HG03039 (cell line): ENCODE results near the gene KSR1.
"Not testable (repeated sequence)": the region's sequence is repeated elsewhere in the genome, so short reads cannot be mapped to it uniquely, and the experiment has no call there.

Experiments used
- ATAC-seq: cut with Tn5 transposase; IDR thresholded peaks from one replicate; pipeline ENCODE4 v1.9.1; 2021; ENCODE audit warnings: mild to moderate bottlenecking, moderate library complexity; ENCODE audit not compliant: unreplicated experiment

KSR1 gene

DNA sequence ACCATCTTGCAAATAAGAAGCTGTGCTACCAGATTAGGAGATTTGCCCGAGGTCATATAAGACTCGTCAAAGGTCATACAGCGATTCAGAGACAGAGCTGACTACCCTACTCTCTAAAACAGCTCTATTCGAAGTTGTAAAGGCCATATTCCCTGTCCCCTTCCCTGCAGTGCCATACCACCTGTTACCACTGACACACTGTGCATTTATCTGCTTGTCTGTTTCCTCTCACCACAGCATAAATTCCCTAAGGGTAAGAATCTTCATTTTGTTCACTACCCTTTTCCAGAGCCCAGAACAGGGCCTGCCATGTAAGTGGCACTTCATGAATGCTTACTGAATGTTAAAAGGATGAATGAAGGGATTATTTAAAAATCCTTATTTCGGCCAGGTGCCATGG lies 3.4 kb upstream of the KSR1 start:
- no peak for ATAC-seq

DNA sequence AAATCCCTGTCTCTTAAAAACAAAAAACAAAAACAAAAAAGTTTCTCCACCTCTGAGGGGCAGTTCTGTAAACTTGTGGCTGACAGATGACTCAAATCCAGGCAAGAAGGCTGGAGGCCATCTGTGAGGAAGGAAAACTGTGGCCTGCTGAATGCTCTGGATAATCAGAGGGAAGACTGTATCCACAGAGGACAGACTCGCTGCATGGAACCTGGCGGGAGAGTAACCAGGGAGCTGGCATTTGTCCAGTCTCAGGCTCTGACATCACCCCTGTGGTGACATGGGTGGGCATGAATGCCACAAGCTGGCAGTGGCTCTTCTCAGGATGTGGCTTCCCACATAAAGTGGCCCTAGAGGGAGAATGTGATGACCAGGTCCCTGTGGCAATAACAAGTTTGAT lies 2.8 kb upstream of the KSR1 start:
- no peak for ATAC-seq

DNA sequence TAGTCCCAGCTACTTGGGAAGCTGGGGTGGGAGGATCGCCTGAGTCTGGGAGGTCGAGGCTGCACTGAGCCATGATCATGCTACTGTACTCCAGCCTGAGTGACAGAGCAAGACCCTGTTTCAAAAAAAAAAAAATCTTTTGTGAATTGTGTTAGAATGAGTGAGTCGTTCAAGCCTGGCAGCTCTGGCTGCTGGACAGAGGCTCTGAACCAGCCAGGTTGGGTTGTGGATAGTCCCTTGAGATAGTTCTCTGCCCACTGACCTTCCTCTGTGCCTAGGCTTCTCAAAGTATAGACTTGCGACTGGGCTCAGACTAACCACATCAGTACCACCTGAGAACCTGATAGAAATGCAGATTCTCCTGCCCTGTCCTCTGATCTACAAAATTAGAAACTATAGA lies 2.2 kb upstream of the KSR1 start:
- ATAC-seq, result no peak

DNA sequence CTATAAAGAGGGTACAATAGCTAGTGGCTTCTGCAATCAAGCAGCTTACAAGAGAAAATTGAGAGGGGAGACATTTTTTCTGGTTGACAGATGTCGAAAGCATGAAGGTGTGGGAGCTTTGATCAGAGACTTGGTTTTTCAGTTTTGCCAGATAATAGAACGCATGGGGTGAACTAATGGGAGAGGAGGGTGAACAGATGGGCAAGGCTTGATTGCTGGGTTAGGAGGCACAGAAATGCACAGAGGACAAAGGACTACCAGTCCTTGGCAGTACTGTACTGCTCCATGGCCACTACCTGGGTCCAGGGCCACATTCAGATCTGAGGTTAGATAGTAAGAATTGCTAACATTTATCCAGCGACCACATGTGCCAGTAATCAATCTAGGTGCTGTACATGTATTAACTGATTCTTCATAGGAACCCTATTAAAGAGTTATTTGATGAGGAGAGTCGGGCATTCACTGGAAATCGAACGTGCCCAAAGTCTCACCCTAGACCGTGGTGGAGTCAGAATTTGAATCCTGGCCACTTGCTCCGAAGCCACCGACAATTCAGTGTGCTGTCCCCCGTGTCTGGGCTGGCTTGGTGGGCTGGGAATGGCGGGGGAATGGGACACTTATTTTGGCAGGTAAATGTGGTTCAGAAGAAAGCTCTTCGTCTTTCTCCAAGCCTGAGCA lies 873 bp upstream of the KSR1 start:
- no peak for ATAC-seq

DNA sequence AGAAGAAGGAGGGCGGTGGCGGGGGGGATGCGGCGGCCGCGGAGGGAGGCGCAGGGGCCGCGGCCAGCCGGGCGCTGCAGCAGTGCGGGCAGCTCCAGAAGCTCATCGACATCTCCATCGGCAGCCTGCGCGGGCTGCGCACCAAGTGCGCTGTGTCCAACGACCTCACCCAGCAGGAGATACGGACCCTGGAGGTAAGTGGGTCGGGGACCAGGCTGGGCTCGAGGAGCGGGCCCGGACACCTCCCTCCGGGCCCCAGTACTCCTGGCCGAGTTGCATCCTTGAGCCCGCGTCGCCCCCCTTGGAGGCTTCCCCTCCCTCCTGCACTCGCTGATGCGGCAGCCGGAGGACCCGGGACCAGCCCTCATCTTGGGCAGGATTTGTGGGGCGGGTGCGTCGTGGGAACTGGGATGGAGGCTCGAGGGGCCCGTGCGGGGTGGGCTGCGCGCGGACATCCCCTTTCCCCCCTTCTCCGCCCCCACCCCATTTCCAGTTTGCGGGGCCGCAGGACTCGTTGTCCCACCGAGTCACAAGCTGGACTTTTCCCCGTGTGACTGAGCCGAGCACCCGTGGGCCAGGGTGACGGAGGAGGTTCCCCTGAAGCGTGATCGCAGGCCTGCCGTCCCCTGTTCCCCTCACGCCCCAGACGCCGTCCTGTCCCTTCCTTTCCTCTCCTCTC lies 572 bp downstream of the KSR1 start:
- ATAC-seq, result no peak

DNA sequence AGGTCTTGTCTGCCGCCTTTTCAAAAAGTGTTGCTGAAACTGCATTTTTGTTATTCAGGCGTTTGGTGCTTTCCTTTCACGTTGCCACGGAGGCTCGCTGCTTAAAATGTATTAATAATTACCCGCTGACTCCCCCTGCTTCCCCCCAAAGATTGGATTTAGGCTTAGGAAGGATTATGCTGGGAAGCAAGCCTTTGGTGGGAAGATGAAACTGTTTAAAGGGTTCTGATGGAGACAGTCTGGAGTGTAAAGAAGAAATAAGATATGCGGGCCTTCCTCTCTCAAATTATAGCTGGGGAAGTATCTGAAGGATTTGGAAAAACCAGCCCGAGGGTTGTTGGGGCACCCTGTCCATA lies 1.1 kb downstream of the KSR1 start:
- ATAC-seq, result no peak

DNA sequence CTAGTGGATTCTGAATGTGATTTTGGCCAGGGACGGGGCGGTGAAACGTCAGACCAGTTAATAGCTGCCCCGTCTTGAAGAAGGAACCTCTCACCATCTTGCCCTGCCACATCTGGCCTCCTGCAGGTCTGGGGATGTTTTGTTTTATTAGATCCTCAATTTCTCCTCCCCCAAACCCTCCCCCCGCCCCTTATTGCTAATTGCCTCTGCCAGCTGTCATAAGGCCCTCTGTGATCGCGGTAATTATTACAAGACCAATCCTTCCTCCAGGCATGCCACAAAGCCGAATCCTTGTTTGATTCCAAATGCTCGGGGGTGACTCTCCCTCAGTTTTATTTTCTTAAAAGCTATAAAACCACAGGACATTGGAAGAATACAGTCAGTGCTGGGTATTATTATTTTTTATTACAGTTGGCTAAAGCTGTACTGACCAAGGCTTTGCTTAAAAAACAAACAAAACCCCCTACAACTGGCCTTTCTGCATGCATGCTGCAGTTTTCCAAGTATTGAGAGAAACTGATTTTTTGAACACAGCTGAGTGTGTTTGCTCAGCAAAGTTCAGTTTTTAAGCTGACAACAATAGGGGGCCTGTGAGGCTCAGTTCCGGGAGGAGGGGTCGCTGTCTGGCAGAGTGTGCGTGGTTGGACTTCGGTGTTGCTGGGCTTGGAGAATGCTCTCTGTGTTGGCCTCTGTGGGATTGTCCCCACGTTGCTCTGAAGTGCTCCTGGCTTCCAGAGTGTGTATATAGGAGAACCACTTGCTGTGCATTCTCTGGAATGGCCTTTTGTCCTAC lies 1.7 kb downstream of the KSR1 start:
- ATAC-seq, result no peak

DNA sequence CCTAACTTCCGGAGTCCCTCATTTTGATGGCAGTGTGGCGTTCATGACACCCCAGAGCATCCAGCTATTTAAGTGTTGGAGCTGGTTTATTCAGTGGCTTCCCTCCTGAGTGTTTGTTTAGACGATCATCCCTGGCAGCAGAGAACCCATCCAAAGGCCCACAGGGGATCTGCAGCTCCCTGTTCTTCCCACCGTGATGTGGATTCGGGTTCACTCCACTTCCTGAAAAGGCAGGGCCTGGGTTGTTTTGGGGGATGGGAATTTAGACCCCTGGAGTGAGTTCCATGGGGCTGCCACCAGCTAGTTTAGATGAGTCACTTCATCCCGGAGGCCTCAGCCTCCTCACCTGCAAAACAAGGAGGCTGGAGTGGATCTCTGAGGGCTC lies 2.3 kb downstream of the KSR1 start:
- no peak for ATAC-seq

DNA sequence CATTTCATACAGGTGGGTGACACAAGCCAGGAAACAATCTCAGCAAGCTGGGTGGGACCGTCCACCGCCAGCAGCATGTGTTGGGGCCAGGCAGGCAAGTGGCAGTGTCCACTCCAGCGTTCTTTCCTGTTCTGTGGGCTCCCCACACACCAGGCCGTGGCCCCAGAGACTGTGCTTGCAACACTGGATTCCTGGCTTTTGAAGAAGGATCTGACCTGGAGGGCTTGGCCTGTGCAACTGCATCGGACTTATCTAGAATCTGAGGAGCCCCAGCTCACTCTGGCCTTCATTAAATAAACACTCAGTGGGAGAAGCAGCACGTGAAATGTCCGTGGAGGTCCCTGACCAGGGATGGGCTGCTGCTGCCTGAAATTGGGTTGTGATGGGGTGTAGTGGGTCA lies 3.2 kb downstream of the KSR1 start:
- ATAC-seq, result no peak

DNA sequence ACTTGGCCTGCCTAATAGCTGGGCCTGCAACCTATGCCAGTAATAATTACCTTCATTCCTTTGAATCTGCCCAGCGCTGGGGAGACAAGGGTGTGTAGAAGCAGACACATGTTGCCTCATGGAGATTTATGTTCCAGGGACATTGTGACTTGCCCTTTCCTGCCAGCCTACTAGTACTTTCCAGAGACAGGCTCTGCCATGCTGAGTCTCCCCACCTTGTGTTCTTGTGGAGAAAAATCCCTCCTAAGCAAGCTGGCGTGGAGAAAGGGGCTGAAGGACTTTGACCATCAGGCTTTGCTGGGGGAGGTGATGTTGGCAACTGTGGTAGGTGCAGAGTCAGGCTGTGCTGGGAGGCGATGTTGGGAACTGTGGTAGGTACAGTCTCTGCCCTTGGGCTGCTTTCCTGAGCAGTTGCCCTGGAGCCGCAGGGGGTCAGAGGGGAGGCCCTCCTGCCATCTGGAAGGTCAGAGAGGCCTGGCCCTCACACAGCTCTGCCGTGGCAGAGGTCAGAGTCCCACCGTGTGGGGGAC lies 4.0 kb downstream of the KSR1 start:
- no peak for ATAC-seq

DNA sequence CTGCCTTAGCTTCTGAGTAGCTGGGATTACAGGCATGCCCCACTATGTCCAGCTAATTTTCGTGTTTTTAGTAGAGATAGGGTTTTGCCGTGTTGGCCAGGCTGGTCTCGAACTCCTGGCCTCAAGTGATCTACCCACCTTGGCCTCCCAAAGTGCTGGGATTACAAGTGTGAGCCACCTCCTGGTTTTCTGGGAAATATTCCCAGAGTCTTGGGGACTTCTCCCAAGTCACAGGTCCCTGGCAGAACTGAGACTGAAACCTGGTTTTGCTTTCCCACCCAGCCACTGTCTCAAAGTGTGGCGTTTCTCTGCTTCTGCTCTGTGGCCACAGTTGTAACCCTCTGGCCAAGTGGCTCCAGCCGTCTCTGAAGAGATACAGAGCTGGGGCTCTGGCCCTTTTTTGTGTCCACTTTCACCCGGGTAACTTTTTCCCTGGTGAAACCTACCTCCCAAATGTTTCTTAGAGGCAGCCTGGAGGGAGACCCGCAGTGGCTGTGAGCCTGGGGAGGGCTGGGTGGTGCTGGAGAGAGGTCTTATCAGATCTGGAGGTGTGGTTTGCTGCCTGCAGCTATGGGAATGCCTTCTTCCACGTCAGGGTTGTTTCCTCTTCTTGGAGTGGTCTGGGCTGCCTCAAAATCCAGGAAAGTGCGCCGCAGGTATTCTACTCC lies 5.1 kb downstream of the KSR1 start:
- no peak for ATAC-seq

DNA sequence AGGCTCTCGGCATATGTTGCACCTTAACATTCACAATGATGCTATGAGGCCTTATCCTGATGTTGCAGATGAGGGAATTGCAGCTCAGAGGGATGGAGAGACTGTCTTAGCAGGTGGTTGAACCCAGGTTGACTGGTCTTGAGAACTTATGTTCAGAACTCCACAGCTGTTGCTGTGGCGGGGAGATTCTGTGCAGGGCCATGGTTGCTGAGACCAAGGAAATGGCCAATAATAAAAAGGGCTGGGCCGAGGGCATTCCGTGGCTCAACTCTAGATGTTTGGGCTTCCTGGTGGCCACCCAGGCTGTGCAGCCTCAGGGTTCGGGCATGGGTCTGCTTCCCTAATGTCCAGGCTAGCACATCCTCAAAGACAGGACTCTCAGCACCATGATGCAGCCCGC lies 5.9 kb downstream of the KSR1 start:
- no peak for ATAC-seq

DNA sequence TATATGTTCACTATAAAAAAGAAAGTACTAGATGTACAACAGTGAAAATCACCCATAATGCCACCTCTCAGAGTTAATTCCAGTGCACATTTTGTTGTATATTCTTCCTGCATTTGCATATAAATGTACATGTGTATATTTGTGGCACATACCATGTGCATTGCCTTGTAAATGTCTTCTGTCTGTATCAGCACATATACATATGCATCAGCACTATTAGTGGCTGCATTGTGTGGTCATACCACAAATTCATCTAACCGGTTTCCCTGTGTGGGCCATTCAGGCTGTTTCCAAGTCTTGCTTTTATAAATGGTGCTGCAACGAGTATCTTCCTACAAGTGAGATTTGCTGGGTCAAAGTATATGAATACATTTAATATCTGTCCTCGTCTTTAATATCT lies 6.5 kb downstream of the KSR1 start:
- no peak for ATAC-seq

DNA sequence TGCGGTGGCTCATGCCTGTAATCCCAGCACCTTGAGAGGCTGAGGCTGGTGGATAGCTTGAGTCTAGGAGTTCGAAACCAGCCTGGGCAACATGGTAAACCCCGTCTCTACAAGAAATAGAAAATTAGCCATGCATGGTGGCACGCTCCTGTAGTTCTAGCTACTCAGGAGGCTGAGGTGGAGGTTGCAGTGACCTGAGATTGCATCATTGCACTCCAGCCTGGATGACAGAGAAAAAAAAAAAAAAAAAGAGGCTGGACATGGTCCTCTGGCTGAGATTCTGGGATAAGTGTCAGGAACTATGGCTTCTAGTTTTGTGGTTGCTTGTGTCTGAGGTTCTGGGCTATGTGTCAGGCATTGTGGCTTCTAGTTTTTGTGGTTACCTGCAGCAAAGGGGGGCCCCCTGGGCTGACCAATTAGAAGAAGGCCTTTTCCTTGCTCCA lies 7.0 kb downstream of the KSR1 start:
- no peak for ATAC-seq

DNA sequence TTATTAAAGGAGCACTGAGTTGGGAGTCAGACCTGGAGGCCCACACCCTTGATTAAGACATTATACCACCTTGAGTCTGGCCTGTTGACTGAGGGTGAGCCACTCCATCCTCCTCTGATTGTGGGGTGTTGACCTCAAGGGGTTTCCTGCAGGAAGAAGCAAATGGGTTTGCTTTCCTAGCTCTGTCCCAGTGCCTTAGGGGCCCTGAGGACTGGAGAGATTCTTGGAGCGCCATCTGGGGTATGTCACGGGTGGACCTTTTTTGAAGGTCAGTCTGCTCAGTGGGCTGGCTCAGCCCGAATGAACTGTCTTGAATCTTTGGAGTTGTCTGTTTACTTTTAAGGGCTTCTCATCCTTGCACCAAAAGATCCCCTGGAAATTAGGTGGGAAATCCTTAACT lies 7.8 kb downstream of the KSR1 start:
- not testable (repeated sequence) for ATAC-seq

DNA sequence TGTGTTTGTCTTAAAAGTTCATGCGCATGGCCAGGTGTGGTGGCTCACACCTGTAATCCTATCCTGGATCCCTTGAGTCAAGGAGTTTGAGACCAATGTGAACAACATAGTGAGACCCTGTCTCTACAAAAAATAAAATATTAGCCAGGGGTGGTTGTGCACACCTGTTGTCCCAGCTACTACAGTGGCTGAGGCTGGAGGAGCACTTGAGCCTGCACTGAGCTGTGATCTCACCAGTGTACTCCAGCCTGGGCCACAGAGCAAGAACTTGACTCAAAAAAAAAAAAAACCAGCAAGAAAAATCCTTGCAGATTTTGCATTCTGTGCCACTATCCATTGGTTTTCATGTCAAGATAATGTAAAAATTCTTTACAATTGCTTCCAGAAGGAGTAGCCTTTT lies 8.2 kb downstream of the KSR1 start:
- ATAC-seq, result no peak

DNA sequence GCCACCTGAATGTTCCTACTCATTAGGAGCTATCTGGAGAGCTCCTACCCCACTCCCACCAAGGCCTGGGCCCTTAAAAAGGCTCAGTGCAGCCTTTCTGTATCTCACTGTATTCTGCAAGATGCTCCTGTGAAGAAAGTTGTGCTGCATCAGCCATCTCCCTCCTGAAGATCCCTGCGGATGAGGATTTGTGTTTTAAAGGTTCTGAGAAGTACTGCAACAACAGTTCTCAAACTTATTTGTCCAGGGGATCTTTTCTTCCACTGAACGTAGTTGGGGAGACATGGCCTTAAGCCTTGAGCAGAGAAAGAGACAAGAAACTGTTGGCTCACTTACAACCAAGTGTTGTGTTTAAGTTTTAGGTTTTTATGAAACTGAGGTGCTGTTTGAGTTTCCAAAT lies 9.6 kb downstream of the KSR1 start:
- not testable (repeated sequence) for ATAC-seq

DNA sequence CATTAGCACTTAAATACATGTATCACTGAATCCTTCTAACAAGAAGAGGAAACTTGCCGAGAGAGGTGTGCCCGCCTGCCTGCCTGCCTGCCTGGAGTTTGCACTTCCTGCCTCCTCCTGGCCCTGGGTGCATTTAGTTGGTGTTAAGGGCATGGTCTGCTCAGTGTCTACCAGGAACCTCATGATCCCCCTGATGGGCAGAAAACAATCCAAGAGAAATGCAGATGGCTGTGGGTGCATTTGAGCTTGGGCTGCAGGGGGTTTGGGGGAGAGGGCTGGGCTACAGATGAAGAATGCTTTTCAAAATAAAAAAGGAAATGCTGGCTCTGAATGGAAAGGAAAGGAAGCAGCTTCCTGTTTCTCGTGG lies 10.1 kb downstream of the KSR1 start:
- ATAC-seq, result no peak

DNA sequence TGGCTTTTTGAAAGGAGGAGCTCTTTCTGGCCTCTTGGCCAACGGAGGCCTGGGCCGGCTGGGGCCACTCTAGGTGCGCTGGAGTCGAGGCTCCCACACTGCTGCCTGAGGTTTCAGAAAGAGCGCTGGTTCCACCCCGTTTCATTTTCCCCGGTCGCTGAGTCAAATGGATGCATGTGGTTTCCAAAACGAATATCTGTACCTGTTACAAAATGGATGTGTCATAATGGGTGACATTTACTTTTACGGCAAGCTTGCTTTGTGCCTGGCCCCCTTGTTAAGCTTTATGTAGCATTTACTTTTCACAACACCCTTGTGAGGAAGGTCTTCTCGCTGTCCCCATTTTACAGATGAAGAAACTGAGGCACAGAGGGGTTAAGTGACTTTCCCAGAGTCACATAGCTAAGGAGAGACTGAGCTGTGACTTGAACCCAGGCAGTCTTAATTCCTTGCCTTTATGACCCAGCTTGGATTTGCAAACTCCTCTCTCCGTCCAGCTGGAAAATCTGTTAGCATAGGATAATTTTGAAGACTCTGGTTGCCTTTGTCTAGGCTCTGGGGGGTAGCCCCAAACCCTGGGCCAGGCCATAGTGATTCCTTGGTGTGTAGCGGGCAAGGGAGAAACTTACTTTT lies 10.6 kb downstream of the KSR1 start:
- ATAC-seq, result peak; percentile 56

DNA sequence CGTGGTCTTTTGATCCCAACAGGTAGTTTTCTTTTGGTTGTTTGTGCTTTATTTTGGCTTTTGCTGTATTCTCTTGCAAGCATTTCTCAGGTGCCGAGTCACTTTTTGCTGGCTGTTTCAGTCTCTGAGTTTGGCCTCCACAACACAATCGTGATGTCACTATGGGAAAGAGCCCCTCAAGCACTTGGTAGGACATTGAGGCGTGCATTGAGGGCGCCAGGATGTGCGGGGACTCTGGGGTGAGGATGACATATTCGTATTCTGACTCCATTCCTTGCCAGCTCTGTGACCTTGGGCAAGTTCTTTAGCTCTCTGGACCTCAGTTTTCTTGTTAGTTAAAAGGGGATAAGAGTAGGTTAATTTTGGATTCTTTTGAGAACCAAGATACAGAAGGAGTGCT lies 13.0 kb downstream of the KSR1 start:
- no peak for ATAC-seq
